Keratinocyte (primary cell): ENCODE data around the gene PAOX. TPM values are rescaled to one million over a fixed set of nuclear protein-coding genes. Genes with fewer than 3 reads are reported as not detected.

Experiments
- DNase-seq: peaks from one replicate; pipeline ENCODE4 v3.0.0-alpha.2; 2011; ENCODE audit warnings: low read depth, missing footprints, low spot score
- FAIRE-seq: peaks from 2 replicates; lab custom pipeline; 2011; peaks lifted over from hg19 to GRCh38; lab: Jason Lieb, UNC
- H2AFZ ChIP-seq: 2 replicates; pipeline ENCODE4 v1.6.0; 2012; ENCODE audit warnings: low read length, control low read depth, inconsistent platforms; ENCODE audit not compliant: control insufficient read depth
- H3K27ac ChIP-seq: 2 replicates; pipeline ENCODE4 v1.5.1; 2011; ENCODE audit warnings: low read length; ENCODE audit not compliant: control insufficient read depth, insufficient read depth
- H3K27me3 ChIP-seq: 3 replicates; pipeline ENCODE4 v1.6.0; 2011; ENCODE audit warnings: low read length; ENCODE audit not compliant: control insufficient read depth, insufficient read depth; ENCODE audit errors: extremely low read depth
- H3K36me3 ChIP-seq, 2 experiments: 2 replicates in 1 of 2; 3 replicates in 1 of 2; pipeline ENCODE4 v1.5.1; 2011; ENCODE audit warnings: low read length in 2 of 2, mild to moderate bottlenecking in 1 of 2; ENCODE audit not compliant: control insufficient read depth in 2 of 2, insufficient read depth in 2 of 2; ENCODE audit errors: extremely low read depth in 1 of 2
- H3K4me1 ChIP-seq: 3 replicates; pipeline ENCODE4 v1.5.1; 2011; ENCODE audit warnings: low read length; ENCODE audit not compliant: control insufficient read depth, insufficient read depth; ENCODE audit errors: extremely low read depth
- H3K4me2 ChIP-seq: 3 replicates; pipeline ENCODE4 v1.6.0; 2011; ENCODE audit warnings: low read depth, low read length; ENCODE audit not compliant: control insufficient read depth, insufficient read depth; ENCODE audit errors: extremely low read depth
- H3K4me3 ChIP-seq, 3 experiments: fragments of 200-600 bp in 1 of 3; sonication (generic) in 1 of 3; 2 replicates in 2 of 3; 3 replicates in 1 of 3; pipeline ENCODE4 v1.5.1; 2011 to 2016; ENCODE audit warnings: low read length in 3 of 3, mild to moderate bottlenecking in 3 of 3, control low read depth in 2 of 3, inconsistent platforms in 1 of 3, low read depth in 1 of 3, mixed read lengths in 1 of 3, mixed run types in 1 of 3, moderate library complexity in 1 of 3; ENCODE audit not compliant: control insufficient read depth in 2 of 3, insufficient read depth in 2 of 3; ENCODE audit errors: extremely low read depth in 1 of 3
- H3K79me2 ChIP-seq: 2 replicates; pipeline ENCODE4 v1.6.0; 2012; ENCODE audit warnings: low read length; ENCODE audit not compliant: control insufficient read depth, insufficient read depth
- H3K9ac ChIP-seq: 3 replicates; pipeline ENCODE4 v1.6.0; 2011; ENCODE audit warnings: low read length; ENCODE audit not compliant: control insufficient read depth, insufficient read depth; ENCODE audit errors: extremely low read depth
- H3K9me1 ChIP-seq: 3 replicates; pipeline ENCODE4 v1.6.0; 2011; ENCODE audit warnings: low read length; ENCODE audit not compliant: control insufficient read depth, insufficient read depth; ENCODE audit errors: extremely low read depth
- H3K9me3 ChIP-seq: 2 replicates; pipeline ENCODE4 v1.5.1; 2012; ENCODE audit warnings: low read depth, low read length; ENCODE audit not compliant: control insufficient read depth
- H4K20me1 ChIP-seq: 3 replicates; pipeline ENCODE4 v1.6.0; 2011; ENCODE audit warnings: low read length; ENCODE audit not compliant: control insufficient read depth, insufficient read depth; ENCODE audit errors: extremely low read depth
- CTCF ChIP-seq, 3 experiments: IDR thresholded peaks in 1 of 3; conservative IDR thresholded peaks in 1 of 3; optimal IDR thresholded peaks in 1 of 3; 2 replicates in 2 of 3; 3 replicates in 1 of 3; pipeline versions ENCODE3 to v1.5.1; 2011; ENCODE audit warnings: low read length in 3 of 3, mild to moderate bottlenecking in 3 of 3, moderate library complexity in 2 of 3, control low read depth in 1 of 3, inconsistent platforms in 1 of 3; ENCODE audit not compliant: insufficient read depth in 2 of 3; ENCODE audit errors: extremely low read depth in 1 of 3
- EZH2 ChIP-seq: IDR thresholded peaks from one replicate; pipeline ENCODE4 v1.6.1; 2012; ENCODE audit warnings: inconsistent platforms, mild to moderate bottlenecking, low read length, moderate library complexity
- dilution Hi-C: fragments of 300-500 bp; cut with MboI; formaldehyde crosslinking; loops from one replicate; pipeline ENCODE4 v1.7.0; 2020; ENCODE audit warnings: low sequenced_read_pairs; ENCODE audit not compliant: extremely low pct_ligation_motif_present
- polyA plus RNA-seq, 5 experiments: library from polyadenylated mRNA; depleted of rRNA in 3 of 5; stranded (reverse) in 3 of 5; stranded (forward) in 1 of 5; unstranded in 1 of 5; fragments of >200 nt; gene quantifications; 1 replicate in 1 of 5; 2 replicates in 3 of 5; 3 replicates in 1 of 5; pipeline versions ENCODE4 v1.2.1 to v1.2.3, GENCODE V29; 2011 to 2012; ENCODE audit warnings: missing spikeins in 2 of 5, low read depth in 1 of 5, low replicate concordance in 1 of 5

The PAOX gene
- polyA plus RNA-seq, 1 donor (not counting 4 experiments of a cell fraction or from before 2014, with no cell fraction given): 2.6 TPM

DNA sequence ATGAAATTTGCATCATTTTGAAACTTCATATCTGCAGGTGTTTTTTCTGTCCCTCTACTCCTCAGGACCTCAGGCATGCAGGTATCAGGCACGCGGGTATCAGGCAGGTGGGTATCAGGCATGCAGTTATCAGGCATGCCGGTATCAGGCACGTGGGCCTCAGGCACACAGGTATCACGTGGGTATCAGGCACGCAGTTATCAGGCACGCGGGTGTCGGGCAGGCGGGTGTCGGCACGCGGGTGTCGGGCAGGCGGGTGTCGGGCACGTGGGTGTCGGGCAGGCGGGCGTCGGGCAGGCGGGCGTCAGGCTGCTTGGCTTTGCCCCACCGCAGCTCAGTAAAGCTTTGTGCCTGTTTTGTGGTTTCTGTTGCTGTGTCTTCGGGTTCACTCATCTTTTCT, 36.7 kb downstream of the PAOX start:
- dilution Hi-C loops: no loop called here
- TF ChIP-seq CTCF (optimal IDR thresholded peaks at IDR 0.05 in 1 of 3, IDR thresholded peaks at IDR 0.05 in 1 of 3, conservative IDR thresholded peaks at IDR 0.05 in 1 of 3; ENCODE audit: extremely low read depth in 1 of 3, insufficient read depth in 2 of 3, low read length in 3 of 3): no peak
- no peak for DNase-seq
- peaks cover 12 to 18% of the 10 kb centered on the region in 2 experiments for H3K36me3 ChIP-seq
- no peaks in the 10 kb centered on the region for H3K9me3 ChIP-seq
- no peak overlapping the region for H2AFZ ChIP-seq
- H4K20me1 ChIP-seq: no peaks in the 10 kb centered on the region
- no peak overlapping the region for H3K9ac ChIP-seq
- H3K27me3 ChIP-seq: no peaks in the 10 kb centered on the region
- H3K4me3 ChIP-seq: no peak overlapping the region
- H3K9me1 ChIP-seq: no peaks in the 10 kb centered on the region
- peaks cover 5% of the 10 kb centered on the region for H3K79me2 ChIP-seq
- H3K4me1 ChIP-seq: no peaks in the 10 kb centered on the region
- no peak for FAIRE-seq
- no peak overlapping the region for H3K27ac ChIP-seq
- H3K4me2 ChIP-seq: no peak overlapping the region

DNA sequence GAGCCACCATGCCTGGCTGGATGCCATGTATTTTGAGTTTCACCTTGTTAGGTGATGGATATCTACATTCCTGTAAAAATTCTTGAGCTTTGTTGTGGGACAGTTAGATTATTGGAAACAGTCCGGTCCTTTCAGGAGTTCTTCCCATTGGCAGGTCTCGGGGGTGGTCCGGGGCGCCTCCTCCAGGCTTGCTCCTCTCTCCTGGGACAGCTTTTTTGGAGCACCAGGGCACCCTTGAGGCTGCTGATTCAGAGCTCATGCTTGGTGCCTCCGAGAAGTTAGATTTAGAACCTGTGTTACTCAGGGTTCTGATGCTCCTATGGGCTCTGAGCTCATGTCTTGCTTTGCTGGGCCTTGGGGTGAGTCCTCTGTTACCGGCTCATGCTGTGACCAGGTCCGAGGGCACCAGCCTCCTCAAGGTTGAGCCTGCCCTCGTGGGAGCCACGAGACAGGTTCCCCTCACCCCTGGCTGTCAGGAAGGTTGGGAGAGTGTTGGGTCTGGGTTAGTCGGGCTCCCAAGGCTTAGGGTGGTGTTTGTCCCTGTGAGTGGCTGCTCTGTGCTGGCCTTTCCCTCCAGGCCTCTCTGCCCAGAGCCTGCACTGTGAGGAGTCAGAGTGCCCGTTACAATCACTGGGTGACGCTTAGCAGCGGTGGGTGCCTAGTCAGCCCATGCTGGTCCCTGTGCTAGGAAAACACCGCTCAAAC, 39.4 kb downstream of the PAOX start:
- H4K20me1 ChIP-seq: peaks cover 11% of the 10 kb centered on the region

More for the DNA sequence above, 39.4 kb downstream of the PAOX start:
- peaks cover 10% of the 10 kb centered on the region for H3K27me3 ChIP-seq
- peaks cover 2% of the 10 kb centered on the region for H3K9me1 ChIP-seq
- no peak overlapping the region for H3K4me2 ChIP-seq
- H3K36me3 ChIP-seq: peaks cover 14% of the 10 kb centered on the region in 2 experiments
- H3K9me3 ChIP-seq: no peaks in the 10 kb centered on the region
- no peak overlapping the region for H2AFZ ChIP-seq
- no peaks in the 10 kb centered on the region for H3K4me1 ChIP-seq
- DNase-seq (no peak), FAIRE-seq (no peak)
- dilution Hi-C loops: no loop called here
- H3K27ac ChIP-seq: no peak overlapping the region
- TF ChIP-seq EZH2: no peak
- TF ChIP-seq CTCF (optimal IDR thresholded peaks at IDR 0.05 in 1 of 3, IDR thresholded peaks at IDR 0.05 in 1 of 3, conservative IDR thresholded peaks at IDR 0.05 in 1 of 3; ENCODE audit: extremely low read depth in 1 of 3, insufficient read depth in 2 of 3, low read length in 3 of 3): no peak
- no peak overlapping the region for H3K4me3 ChIP-seq
- no peaks in the 10 kb centered on the region for H3K79me2 ChIP-seq
- H3K9ac ChIP-seq: no peak overlapping the region
